HG02970 (cell line): ENCODE results near the gene NACAD.

Experiments used
- ATAC-seq: cut with Tn5 transposase; IDR thresholded peaks from one replicate; pipeline ENCODE4 v1.9.1; 2021; ENCODE audit warnings: mild to moderate bottlenecking, moderate library complexity, moderate number of reproducible peaks; ENCODE audit not compliant: unreplicated experiment, low FRiP score

Gene NACAD

GRCh38 chr7:45088821-45089340 is at the start of gene NACAD:
TSS of gene NACAD (minus strand) at chr7:45088969. CDS start at chr7:45088894, 75 bp downstream.
- no peak for ATAC-seq

- ATAC-seq = no peak
Observed at GRCh38 chr7:45136106-45137060, 47.6 kb upstream of the NACAD start.

- no peak for ATAC-seq
Observed at GRCh38 chr7:45133877-45134276, 45.1 kb upstream of the NACAD start.

- ATAC-seq = no peak
Observed at GRCh38 chr7:45133352-45133751, 44.6 kb upstream of the NACAD start.

- no peak for ATAC-seq
Observed at GRCh38 chr7:45132708-45133320, 44.0 kb upstream of the NACAD start.

GRCh38 chr7:45131891-45132290 is 43.1 kb upstream of the NACAD start:
- no peak for ATAC-seq

- no peak for ATAC-seq
Observed at GRCh38 chr7:45130910-45131309, 42.1 kb upstream of the NACAD start.

- ATAC-seq = no peak
Observed at GRCh38 chr7:45129906-45130305, 41.1 kb upstream of the NACAD start.

- no peak for ATAC-seq
Observed at GRCh38 chr7:45129181-45129800, 40.5 kb upstream of the NACAD start.

GRCh38 chr7:45126920-45127319 is 38.2 kb upstream of the NACAD start:
- no peak for ATAC-seq

- ATAC-seq = no peak
Observed at GRCh38 chr7:45126201-45126600, 37.4 kb upstream of the NACAD start.

GRCh38 chr7:45125193-45125904 is 36.6 kb upstream of the NACAD start:
- ATAC-seq = no peak

- ATAC-seq = no peak
Observed at GRCh38 chr7:45123913-45124710, 35.3 kb upstream of the NACAD start.

- no peak for ATAC-seq
Observed at GRCh38 chr7:45122975-45123860, 34.4 kb upstream of the NACAD start.

GRCh38 chr7:45119550-45119949 is 30.8 kb upstream of the NACAD start:
- ATAC-seq = no peak

- no peak for ATAC-seq
Observed at GRCh38 chr7:45118889-45119331, 30.1 kb upstream of the NACAD start.

GRCh38 chr7:45118292-45118691 is 29.5 kb upstream of the NACAD start:
- no peak for ATAC-seq

- no peak for ATAC-seq
Observed at GRCh38 chr7:45117582-45117981, 28.8 kb upstream of the NACAD start.

GRCh38 chr7:45116048-45116447 is 27.3 kb upstream of the NACAD start:
- ATAC-seq = no peak
